Hematopoietic multipotent progenitor cell treated with erythropoietin and hydrocortisone succinate and interleukin-3 and kit ligand, for 15 days (in vitro differentiated cells): Measurements from ENCODE around the gene EPB41L2.
"Not testable (repeated sequence)": the region's sequence is repeated elsewhere in the genome, so short reads cannot be mapped to it uniquely, and the experiment has no call there.

Experiments used
- DNase-seq: peaks from one replicate; pipeline ENCODE4 v3.0.0-alpha.2; 2015; ENCODE audit warnings: low spot score

Gene EPB41L2

DNA sequence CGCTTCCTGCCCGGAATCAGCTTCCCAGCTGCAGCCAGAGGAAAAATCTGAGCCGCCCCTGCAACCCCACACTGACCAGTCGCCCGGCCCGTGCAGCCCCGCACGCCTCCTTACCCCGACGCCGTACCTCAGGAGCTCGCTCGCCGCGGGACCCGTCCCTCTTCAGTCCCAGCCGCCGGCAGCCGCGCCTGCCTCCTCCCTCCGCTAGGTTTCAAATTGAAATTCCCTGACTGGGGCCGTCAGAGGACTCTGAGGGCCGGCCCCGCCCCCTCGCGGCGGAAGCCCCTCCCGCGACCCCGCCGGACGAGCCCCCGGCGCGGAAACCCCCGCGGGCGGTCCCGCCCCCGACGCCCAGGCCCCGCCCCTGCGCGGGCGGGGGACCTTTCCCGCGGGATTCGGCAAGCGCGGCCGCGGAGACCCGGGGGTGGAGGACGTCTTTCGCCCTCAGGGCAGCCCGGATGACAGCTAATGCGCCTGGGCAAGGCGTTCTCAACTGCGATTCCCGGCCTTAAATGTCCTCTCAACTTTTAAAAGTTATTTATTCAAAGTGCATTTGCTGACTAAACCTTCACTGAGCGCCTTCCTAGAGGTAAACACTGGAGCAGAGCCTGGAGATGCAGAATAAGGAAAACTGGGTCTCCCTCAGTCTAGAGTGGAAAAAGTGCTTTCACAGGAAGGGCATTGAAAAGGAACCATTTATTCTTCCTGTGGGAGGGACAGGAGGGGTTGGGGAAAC is at the start of gene EPB41L2:
TSS of gene EPB41L2 (minus strand) at position 218 of the 736 bp plus-strand sequence. CDS start 106,760 bp downstream, outside the sequence.
- DNase-seq = peak; percentile 23

DNA sequence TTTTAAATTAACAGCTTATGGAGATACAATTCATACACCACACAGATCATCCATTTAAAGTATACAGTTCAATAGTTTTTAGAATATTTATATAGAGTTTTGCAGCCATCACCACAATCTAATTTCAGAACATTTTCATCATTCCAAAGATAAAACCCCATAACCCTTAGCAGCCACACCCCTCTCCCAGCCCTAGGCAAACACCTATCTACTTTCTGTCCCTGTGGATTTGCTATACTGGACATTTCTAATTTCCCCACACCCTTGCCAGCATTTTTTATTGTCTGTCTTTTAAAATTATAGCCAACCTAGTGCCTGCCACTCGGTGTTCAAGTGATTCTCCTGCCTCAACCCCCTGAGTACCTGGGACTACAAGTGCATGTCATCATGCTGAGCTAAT is 49.2 kb upstream of the EPB41L2 start:
- no peak for DNase-seq

DNA sequence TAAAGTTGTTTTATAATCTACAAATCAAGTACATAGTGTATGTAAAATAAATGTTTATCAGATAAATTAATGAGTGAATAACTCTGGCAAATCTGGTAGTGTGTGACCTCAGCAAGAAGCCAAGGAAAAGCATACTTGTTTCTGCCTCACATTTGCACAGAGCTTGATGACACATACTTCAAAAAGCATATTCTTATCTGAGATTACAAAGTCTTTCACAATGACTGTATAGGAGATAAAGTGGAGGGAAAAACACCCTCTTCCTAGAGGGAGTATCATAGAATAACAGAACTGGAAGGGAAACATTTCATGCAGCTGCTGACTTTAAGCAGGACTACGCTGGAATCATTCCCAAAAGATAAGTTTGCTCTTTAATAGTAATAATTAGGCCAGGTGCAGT is 44.1 kb upstream of the EPB41L2 start:
- DNase-seq = no peak

DNA sequence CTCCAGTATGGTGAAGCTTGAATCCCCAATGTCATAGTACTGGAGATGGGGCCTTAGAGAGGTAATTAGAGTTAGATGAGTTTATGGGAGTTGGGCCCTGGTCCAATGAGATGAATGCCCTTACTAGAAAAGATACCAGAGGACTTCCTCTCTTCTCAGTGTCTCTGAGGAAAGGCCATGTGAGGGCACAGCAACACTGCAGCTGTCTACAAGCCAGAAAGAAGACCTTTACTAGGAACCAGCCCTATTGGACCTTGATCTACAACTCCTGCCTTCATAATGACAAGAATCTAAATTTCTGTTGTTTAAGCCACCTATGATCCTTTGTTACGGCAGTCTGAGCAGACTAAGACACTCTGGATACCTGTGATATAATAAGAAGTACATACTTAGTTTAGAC is 40.9 kb upstream of the EPB41L2 start:
- no peak for DNase-seq

- no peak for DNase-seq
These were observed 40.3 kb upstream of the EPB41L2 start for GRCh38 chr6:131103296-131103695.

DNA sequence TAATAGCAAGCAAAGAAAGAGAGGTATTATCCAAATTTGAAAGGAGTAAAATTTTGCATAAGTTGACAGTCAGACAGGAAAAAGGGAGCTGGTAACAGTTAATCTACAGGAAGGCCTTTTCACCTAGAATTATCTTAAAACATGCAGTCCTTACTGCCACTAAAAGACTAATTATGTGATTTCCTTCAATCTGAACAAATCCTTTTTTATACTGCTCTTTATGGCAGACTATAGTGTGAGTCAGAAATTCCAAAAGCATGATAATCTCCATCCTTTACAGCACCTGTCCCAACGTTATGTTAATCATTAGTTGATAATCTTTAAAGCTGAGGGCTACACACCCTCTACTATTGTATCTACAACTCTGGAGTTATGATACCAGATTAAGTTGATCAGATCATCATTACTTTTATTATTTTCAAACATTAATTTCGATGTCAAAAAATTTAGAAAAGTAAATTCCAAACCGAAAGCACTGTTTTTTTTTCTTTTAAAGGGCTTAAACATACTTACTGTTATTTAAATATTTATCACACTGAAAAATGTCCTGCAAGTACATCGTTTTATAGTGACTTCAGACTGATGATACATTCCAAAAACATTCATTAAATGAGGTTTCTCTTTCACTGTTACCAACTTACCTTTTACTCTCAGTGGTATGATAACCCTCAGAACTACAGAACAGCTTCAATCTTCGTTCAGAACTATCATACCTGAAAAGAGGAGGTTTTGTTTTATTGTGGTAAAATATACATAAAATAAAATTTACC is 39.1 kb upstream of the EPB41L2 start:
- DNase-seq = no peak

GRCh38 chr6:131096786-131097185 is 33.7 kb upstream of the EPB41L2 start:
- no peak for DNase-seq

- no peak for DNase-seq
These were observed 30.3 kb upstream of the EPB41L2 start for GRCh38 chr6:131093334-131093733.

- DNase-seq = not testable (repeated sequence)
These were observed 28.9 kb upstream of the EPB41L2 start for GRCh38 chr6:131091944-131092343.

DNA sequence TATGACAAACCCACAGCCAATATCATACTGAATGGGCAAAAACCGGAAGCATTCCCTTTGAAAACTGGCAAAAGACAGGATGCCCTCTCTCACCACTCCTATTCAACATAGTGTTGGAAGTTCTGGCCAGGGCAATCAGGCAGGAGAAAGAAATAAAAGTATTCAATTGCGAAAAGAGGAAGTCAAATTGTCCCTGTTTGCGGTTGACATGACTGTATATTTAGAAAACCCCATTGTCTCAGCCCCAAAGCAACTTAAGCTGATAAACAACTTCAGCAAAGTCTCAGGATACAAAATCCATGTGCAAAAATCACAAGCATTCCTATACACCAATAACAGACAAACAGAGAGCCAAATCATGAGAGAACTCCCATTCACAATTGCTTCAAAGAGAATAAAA is 27.3 kb upstream of the EPB41L2 start:
- DNase-seq = not testable (repeated sequence)

DNA sequence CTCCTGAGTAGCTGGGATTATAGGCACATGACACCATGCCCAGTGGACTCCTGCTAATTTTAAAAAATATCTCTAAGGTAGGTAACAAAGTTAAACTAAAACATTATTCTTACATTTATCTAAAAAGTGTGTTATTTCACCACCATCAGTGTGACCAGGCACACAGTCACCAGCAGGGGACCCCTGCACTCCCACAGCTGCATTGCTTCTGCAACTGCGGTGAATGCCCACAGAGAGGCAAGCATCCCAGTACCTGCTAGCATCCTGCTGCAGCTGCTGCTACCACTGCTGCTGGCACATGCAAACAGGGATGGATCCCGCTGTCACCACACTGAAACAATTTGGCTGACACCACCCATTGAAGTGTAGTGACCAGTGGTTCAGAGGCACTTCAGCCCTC is 21.9 kb upstream of the EPB41L2 start:
- DNase-seq = no peak

GRCh38 chr6:131083687-131084086 is 20.6 kb upstream of the EPB41L2 start:
- no peak for DNase-seq

- no peak for DNase-seq
These were observed 19.3 kb upstream of the EPB41L2 start for GRCh38 chr6:131082335-131082734.

GRCh38 chr6:131080084-131080483 is 17.0 kb upstream of the EPB41L2 start:
- no peak for DNase-seq

GRCh38 chr6:131073577-131073976 is 10.5 kb upstream of the EPB41L2 start:
- no peak for DNase-seq

GRCh38 chr6:131070061-131070460 is 7.0 kb upstream of the EPB41L2 start:
- DNase-seq = no peak

DNA sequence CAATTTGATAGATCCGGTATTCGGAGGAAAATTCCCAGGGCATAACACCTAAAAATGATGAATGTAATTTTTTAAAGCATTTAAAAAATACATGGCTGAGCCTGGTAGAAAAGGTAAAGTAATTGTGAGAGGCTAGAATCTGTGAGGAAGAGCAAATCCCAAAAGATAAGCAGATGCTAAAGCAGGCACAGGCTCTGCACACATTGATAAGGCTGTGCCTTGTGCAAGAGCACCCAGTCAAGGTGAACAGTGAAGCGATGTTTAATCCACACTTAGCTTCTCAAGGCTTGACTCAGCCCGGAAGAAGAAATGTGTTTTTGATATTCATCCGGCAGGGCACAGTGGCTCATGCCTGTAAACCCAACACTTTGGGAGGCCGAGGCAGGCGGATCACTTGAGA is 5.1 kb upstream of the EPB41L2 start:
- no peak for DNase-seq

GRCh38 chr6:131067521-131067920 is 4.5 kb upstream of the EPB41L2 start:
- no peak for DNase-seq

DNA sequence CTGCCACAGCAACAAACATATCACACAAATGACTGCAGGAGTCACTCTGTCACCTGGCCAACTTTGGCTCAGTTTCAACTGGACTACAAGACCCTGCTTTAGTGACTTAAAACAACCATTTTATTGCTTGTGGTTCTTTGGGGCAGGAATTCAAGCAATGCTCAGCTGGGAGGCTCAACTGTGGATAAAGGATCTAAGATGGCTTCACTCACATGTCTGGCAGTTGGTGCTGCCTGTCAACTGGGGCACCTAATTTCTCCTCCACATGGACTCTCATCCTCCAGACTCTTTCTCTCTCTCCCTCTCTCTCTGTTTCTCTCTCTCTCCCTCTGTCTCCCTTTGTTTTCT is 2.8 kb upstream of the EPB41L2 start:
- no peak for DNase-seq

GRCh38 chr6:131065112-131065823 is 2.2 kb upstream of the EPB41L2 start:
- DNase-seq = peak; percentile 55

DNA sequence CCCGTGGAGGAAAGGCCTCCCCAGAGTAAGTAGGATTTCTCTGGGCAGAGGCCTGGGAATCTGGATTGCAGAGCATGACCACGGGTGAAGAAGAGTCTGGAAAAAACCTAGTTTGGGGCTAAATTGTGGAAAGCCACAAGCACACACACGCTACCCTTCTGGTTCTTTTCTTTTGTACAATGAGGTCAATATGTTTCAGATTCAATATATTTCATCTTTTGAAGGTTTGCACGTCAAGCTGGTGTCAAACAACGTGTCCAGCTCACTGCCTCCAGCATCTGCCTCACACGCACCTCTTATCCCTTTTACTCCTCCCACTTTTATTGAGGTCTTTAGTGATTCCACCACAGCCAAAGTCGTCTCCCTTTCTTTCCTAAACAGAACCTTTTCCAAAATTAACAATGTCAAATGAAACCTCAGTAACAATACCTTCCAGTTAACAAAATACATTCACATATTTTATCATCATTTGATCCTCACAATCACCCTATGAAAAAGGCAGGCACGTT is 773 bp upstream of the EPB41L2 start:
- DNase-seq = no peak

DNA sequence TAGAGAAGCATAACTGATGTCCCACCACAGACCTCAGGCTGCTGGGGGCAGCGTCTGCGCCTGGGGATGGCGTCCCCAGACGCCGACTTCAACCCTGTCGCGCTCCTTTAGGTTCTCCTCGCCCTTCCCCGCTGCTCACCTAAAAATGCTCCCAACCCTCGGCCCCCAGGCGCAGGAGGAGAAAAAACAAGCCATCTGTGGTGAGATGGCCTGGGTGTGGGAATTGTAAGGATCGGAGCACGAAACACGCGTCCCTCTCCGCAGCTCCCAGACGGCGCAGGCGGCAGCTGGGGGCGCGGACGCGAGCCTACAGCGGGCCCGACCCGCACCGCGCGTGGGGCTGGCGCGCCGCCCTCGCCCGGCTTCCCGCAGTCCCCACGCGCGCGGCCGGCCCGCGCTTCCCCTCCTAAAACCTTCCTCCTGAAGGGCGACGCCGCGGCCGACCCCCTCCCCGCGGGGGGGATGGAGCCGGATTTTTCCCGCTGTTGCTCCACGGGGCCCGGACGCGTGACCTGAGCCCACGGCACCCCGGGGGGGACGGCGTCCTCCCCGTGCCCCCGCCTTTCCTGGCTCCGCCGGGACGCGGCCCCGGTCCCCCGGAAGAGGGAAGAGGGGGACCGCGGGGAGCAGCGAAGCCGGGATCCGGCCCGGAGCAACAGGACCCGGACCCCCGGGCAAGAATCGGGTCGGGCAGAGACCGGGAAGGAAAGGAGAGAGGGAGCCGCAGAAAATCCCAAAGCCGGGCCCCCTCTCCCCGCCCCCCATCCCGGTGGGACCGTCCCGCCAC is 611 bp downstream of the EPB41L2 start:
- DNase-seq = no peak
